Fibroblast of pulmonary artery (primary cell): ENCODE measurements around the gene PGAM5.
A peak's percentile ranks its signal among the peaks of the same experiment; 100 is the strongest.

Experiments
- DNase-seq: peaks from one replicate; pipeline ENCODE4 v3.0.0-alpha.2; 2010; ENCODE audit warnings: low read depth
- H3K4me3 ChIP-seq: replicated peaks from 2 replicates; pipeline ENCODE4 v1.5.1; 2011; ENCODE audit warnings: low read depth, mild to moderate bottlenecking, control low read depth, low read length, moderate library complexity
- TF ChIP-seq, protein P1 (sequence below): IDR thresholded peaks from 2 replicates; pipeline ENCODE4 v1.5.1; 2011; ENCODE audit warnings: mild to moderate bottlenecking, control low read depth, low read length, inconsistent platforms; ENCODE audit errors: missing control alignments

PGAM5 gene

GRCh38 chr12:132700212-132700822 is 10.3 kb upstream of the PGAM5 start:
- DNase-seq = peak; percentile 36
- TF ChIP-seq, protein P1, sequence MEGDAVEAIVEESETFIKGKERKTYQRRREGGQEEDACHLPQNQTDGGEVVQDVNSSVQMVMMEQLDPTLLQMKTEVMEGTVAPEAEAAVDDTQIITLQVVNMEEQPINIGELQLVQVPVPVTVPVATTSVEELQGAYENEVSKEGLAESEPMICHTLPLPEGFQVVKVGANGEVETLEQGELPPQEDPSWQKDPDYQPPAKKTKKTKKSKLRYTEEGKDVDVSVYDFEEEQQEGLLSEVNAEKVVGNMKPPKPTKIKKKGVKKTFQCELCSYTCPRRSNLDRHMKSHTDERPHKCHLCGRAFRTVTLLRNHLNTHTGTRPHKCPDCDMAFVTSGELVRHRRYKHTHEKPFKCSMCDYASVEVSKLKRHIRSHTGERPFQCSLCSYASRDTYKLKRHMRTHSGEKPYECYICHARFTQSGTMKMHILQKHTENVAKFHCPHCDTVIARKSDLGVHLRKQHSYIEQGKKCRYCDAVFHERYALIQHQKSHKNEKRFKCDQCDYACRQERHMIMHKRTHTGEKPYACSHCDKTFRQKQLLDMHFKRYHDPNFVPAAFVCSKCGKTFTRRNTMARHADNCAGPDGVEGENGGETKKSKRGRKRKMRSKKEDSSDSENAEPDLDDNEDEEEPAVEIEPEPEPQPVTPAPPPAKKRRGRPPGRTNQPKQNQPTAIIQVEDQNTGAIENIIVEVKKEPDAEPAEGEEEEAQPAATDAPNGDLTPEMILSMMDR = no peak
- H3K4me3 ChIP-seq = no peak overlapping the region

GRCh38 chr12:132702640-132703039 is 8.0 kb upstream of the PGAM5 start:
- no peak overlapping the region for H3K4me3 ChIP-seq
- TF ChIP-seq, protein P1 = no peak
- DNase-seq = no peak

GRCh38 chr12:132703641-132704040 is 7.0 kb upstream of the PGAM5 start:
- no peak for DNase-seq
- TF ChIP-seq, protein P1 = no peak
- H3K4me3 ChIP-seq = no peak overlapping the region

- TF ChIP-seq, protein P1 = no peak
- H3K4me3 ChIP-seq = no peak overlapping the region
- no peak for DNase-seq
These were observed 3.4 kb upstream of the PGAM5 start for GRCh38 chr12:132707241-132707640.

GRCh38 chr12:132708150-132708549 is 2.5 kb upstream of the PGAM5 start:
- TF ChIP-seq, protein P1 = no peak
- DNase-seq = no peak
- no peak overlapping the region for H3K4me3 ChIP-seq

DNA sequence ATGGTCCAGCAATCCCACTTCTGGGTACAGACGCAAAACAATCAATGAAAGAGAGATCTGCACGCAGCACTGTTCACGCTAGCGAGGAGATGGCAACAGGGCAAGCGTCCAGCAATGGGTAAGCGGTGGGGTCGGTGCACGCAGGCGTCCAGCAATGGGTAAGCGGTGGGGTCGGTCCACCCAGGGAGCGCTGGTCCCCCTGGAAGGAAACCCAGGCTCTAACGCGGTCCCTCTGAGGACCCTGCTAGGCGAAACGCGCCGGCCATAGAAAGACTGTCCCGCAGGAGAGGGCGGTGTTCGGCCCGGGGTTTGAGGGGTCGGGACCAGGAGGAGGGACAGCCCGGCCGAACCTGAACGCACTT is 618 bp upstream of the PGAM5 start:
- H3K4me3 ChIP-seq = peak overlapping the region; percentile 89
- TF ChIP-seq, protein P1 = no peak
- no peak for DNase-seq
